Measurements from ENCODE around the gene SBNO1. TPM values are rescaled to one million over a fixed set of nuclear protein-coding genes. Genes with fewer than 3 reads are reported as not detected.
A peak's percentile ranks its signal among the peaks of the same experiment; 100 is the strongest.
"Not testable (repeated sequence)": the region's sequence is repeated elsewhere in the genome, so short reads cannot be mapped to it uniquely, and the experiment has no call there.

SBNO1 gene
- total RNA-seq, 1 donor from 2014 or later, result 50.4 TPM

- Histone ChIP-seq H3K4me2 (ENCODE audit: low read length) (peak overlapping the region; percentile 99), H3K27ac (ENCODE audit: low read depth, low read length) (no peak overlapping the region), H3K27me3 (ENCODE audit: insufficient read depth, low read length) (no peaks in the 10 kb centered on the region), H3K4me1 (ENCODE audit: insufficient read depth, low read length) (peaks cover 29% of the 10 kb centered on the region), H3K36me3 (ENCODE audit: insufficient read depth, low read length) (peaks cover 20% of the 10 kb centered on the region), H4K20me1 (ENCODE audit: insufficient read depth, low read length) (peaks cover 31% of the 10 kb centered on the region), H2AFZ (ENCODE audit: low read depth, low read length) (peak overlapping the region; percentile 81), H3K9ac (ENCODE audit: low read length) (peak overlapping the region; percentile 88), H3K79me2 (ENCODE audit: insufficient read depth, low read length) (peaks cover 69% of the 10 kb centered on the region), H3K9me3 (ENCODE audit: insufficient read depth, low read depth, low read length) (no peaks in the 10 kb centered on the region), H3K4me3 (ENCODE audit: insufficient read depth, low read depth, low read length) (no peak overlapping the region)
- Mint-ChIP-seq H3K27ac (ENCODE audit: unreplicated experiment) (peak overlapping the region; percentile 6), H3K4me1 (ENCODE audit: low read depth, unreplicated experiment) (peaks cover 12% of the 10 kb centered on the region), H3K4me3 (ENCODE audit: unreplicated experiment) (peak overlapping the region; percentile 85), H3K27me3 (ENCODE audit: low read depth, unreplicated experiment) (no peaks in the 10 kb centered on the region), H3K36me3 (ENCODE audit: low read depth, unreplicated experiment) (peaks cover 17% of the 10 kb centered on the region), H3K9me3 (ENCODE audit: unreplicated experiment) (no peaks in the 10 kb centered on the region)
- no peak for FAIRE-seq
- TF ChIP-seq EZH2 (IDR thresholded peaks at IDR 0.05; ENCODE audit: insufficient read depth, low read length) (no peak), CTCF (IDR thresholded peaks at IDR 0.05; ENCODE audit: insufficient read depth, low read depth, low read length) (no peak)
- DNase-seq (ENCODE audit: low read depth), result no peak
These were observed 23.0 kb upstream of the SBNO1 start for GRCh38 chr12:123387508-123388176.

GRCh38 chr12:123385536-123385935 is 20.9 kb upstream of the SBNO1 start:
- Histone ChIP-seq H3K79me2 (ENCODE audit: insufficient read depth, low read length) (peaks cover 48% of the 10 kb centered on the region), H4K20me1 (ENCODE audit: insufficient read depth, low read length) (peaks cover 10% of the 10 kb centered on the region), H3K4me1 (ENCODE audit: insufficient read depth, low read length) (peaks cover 25% of the 10 kb centered on the region)
- not testable (repeated sequence) for H3K27ac Mint-ChIP-seq (ENCODE audit: unreplicated experiment); FAIRE-seq; H2AFZ ChIP-seq (ENCODE audit: low read depth, low read length); H3K4me3 ChIP-seq (ENCODE audit: insufficient read depth, low read depth, low read length); H3K4me1 Mint-ChIP-seq (ENCODE audit: low read depth, unreplicated experiment); H3K36me3 Mint-ChIP-seq (ENCODE audit: low read depth, unreplicated experiment); H3K4me2 ChIP-seq (ENCODE audit: low read length); H3K27me3 ChIP-seq (ENCODE audit: insufficient read depth, low read length); H3K9ac ChIP-seq (ENCODE audit: low read length); H3K9me3 Mint-ChIP-seq (ENCODE audit: unreplicated experiment); H3K27ac ChIP-seq (ENCODE audit: low read depth, low read length); H3K36me3 ChIP-seq (ENCODE audit: insufficient read depth, low read length); H3K27me3 Mint-ChIP-seq (ENCODE audit: low read depth, unreplicated experiment); DNase-seq (ENCODE audit: low read depth); H3K9me3 ChIP-seq (ENCODE audit: insufficient read depth, low read depth, low read length)
- peak overlapping the region; percentile 92 for H3K4me3 Mint-ChIP-seq (ENCODE audit: unreplicated experiment)

- H2AFZ ChIP-seq (ENCODE audit: low read depth, low read length), result peak overlapping the region; percentile 86
- no peak for TF ChIP-seq CTCF (IDR thresholded peaks at IDR 0.05; ENCODE audit: insufficient read depth, low read depth, low read length)
- TF ChIP-seq EZH2 (IDR thresholded peaks at IDR 0.05; ENCODE audit: insufficient read depth, low read length), result no peak
- Mint-ChIP-seq H3K4me3 (ENCODE audit: unreplicated experiment) (peak overlapping the region; percentile 92), H3K9me3 (ENCODE audit: unreplicated experiment) (no peaks in the 10 kb centered on the region), H3K36me3 (ENCODE audit: low read depth, unreplicated experiment) (no peaks in the 10 kb centered on the region), H3K27me3 (ENCODE audit: low read depth, unreplicated experiment) (no peaks in the 10 kb centered on the region), H3K27ac (ENCODE audit: unreplicated experiment) (peak overlapping the region; percentile 47), H3K4me1 (ENCODE audit: low read depth, unreplicated experiment) (no peaks in the 10 kb centered on the region)
- H3K9me3 ChIP-seq (ENCODE audit: insufficient read depth, low read depth, low read length), result no peaks in the 10 kb centered on the region
- peak overlapping the region; percentile 85 for H3K4me3 ChIP-seq (ENCODE audit: insufficient read depth, low read depth, low read length)
- H3K4me2 ChIP-seq (ENCODE audit: low read length), result peak overlapping the region; percentile 97
- H3K9ac ChIP-seq (ENCODE audit: low read length), result peak overlapping the region; percentile 81
- no peaks in the 10 kb centered on the region for H3K36me3 ChIP-seq (ENCODE audit: insufficient read depth, low read length)
- FAIRE-seq, result no peak
- H3K4me1 ChIP-seq (ENCODE audit: insufficient read depth, low read length), result peaks cover 19% of the 10 kb centered on the region
- H4K20me1 ChIP-seq (ENCODE audit: insufficient read depth, low read length), result peaks cover 5% of the 10 kb centered on the region
- peak overlapping the region; percentile 65 for H3K27ac ChIP-seq (ENCODE audit: low read depth, low read length)
- DNase-seq (ENCODE audit: low read depth), result peak; percentile 53
- peaks cover 43% of the 10 kb centered on the region for H3K79me2 ChIP-seq (ENCODE audit: insufficient read depth, low read length)
- H3K27me3 ChIP-seq (ENCODE audit: insufficient read depth, low read length), result no peaks in the 10 kb centered on the region
These were observed 20.3 kb upstream of the SBNO1 start for GRCh38 chr12:123384994-123385376.

All from astrocyte (in vitro differentiated cells and primary cell).